WERI-Rb-1 (cell line): ENCODE results near the gene BCR.

Experiments
- DNase-seq: peaks from one replicate; pipeline ENCODE4 v3.0.0-alpha.2; 2020
- H3K27ac ChIP-seq: fragments of 250-450 bp; sonication (Bioruptor Pico); 2 replicates; pipeline ENCODE4 v1.5.1; 2020; ENCODE audit warnings: mild to moderate bottlenecking, moderate library complexity
- H3K27me3 ChIP-seq: fragments of 250-450 bp; sonication (Bioruptor Pico); 2 replicates; pipeline ENCODE4 v1.5.1; 2021; ENCODE audit warnings: mild to moderate bottlenecking, low read depth, moderate library complexity; ENCODE audit not compliant: insufficient read depth, severe bottlenecking
- H3K36me3 ChIP-seq: fragments of 250-450 bp; sonication (Bioruptor Pico); 2 replicates; pipeline ENCODE4 v1.5.1; 2020; ENCODE audit warnings: mild to moderate bottlenecking, moderate library complexity
- H3K4me3 ChIP-seq: 2 replicates; pipeline ENCODE4 v1.5.1; 2011; ENCODE audit warnings: low read depth, mild to moderate bottlenecking, control low read depth, low read length
- H3K9me3 ChIP-seq: fragments of 250-450 bp; sonication (Bioruptor Pico); 2 replicates; pipeline ENCODE4 v1.5.1; 2021; ENCODE audit warnings: mild to moderate bottlenecking, moderate library complexity; ENCODE audit not compliant: severe bottlenecking
- TF ChIP-seq, protein P1 (sequence below): IDR thresholded peaks from 2 replicates; pipeline ENCODE4 v1.5.1; 2011; ENCODE audit warnings: low read depth, mild to moderate bottlenecking, control low read depth, inconsistent platforms, low read length

Gene BCR

DNA sequence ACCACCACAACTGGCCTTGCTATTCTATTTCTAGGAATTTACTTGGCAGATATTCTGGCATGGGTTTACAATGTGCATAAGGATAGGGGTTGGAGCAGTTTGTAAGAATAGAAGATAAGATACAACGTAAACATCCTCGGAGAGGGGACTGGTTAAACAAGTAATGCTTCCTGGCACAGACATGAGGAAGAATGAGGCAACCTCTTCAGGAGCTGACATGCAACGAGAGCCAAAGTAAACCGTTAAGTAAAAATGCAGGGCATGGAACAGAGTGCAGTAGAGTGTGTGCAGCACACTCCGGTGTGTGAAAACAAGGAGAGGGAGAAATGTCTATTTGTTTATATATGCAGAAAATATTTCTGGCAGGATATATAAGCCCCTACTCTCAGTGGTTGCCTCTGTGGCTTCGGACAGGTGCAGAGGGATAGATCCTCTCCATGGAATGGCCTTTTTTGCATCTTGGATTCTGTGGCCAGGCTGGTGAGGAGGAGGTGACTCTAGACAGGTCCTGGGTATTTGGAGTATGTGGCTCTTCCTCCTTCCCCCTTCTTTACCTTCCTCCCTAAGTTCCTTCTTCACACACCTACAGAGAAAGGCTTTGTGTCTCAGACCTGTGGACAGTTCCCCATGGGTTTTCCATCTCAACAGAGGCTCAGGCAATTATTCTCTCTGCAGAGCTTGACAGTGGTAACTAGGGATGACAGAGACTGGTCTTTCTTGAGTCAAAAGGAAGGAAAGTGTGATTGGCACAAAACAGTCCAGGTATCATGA, 32.5 kb upstream of the BCR start:
- Histone ChIP-seq H3K27me3 (no peaks in the 10 kb centered on the region), H3K36me3 (no peaks in the 10 kb centered on the region), H3K4me3 (no peak overlapping the region), H3K9me3 (no peaks in the 10 kb centered on the region), H3K27ac (no peak overlapping the region)
- no peak for DNase-seq
- TF ChIP-seq, protein P1, sequence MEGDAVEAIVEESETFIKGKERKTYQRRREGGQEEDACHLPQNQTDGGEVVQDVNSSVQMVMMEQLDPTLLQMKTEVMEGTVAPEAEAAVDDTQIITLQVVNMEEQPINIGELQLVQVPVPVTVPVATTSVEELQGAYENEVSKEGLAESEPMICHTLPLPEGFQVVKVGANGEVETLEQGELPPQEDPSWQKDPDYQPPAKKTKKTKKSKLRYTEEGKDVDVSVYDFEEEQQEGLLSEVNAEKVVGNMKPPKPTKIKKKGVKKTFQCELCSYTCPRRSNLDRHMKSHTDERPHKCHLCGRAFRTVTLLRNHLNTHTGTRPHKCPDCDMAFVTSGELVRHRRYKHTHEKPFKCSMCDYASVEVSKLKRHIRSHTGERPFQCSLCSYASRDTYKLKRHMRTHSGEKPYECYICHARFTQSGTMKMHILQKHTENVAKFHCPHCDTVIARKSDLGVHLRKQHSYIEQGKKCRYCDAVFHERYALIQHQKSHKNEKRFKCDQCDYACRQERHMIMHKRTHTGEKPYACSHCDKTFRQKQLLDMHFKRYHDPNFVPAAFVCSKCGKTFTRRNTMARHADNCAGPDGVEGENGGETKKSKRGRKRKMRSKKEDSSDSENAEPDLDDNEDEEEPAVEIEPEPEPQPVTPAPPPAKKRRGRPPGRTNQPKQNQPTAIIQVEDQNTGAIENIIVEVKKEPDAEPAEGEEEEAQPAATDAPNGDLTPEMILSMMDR: no peak

DNA sequence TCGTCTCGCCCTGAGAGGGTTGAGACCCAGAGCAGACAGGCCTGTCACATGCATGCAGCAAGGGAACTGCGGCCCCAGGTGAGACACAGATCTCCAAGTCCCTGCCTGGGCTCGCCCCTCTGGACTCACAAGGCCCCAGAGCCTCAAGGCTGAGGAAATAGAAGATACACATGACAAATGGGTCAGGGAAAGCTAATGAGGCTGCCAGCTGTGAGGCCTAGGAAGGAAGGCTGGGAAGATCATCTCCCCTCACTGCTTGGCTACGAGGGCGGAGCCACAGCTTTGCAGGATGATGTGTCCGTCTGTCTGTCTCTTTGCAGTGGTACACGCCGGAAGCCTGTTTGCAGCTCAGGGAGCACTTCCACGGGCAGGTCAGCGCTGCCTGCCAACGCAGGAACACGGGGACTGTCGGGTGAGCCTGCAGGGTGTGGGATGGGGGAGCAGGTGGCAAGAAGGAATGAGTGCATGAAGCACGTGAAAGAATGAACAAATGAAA, 30.5 kb upstream of the BCR start:
- H3K4me3 ChIP-seq: no peak overlapping the region
- TF ChIP-seq, protein P1: no peak
- no peaks in the 10 kb centered on the region for H3K9me3 ChIP-seq
- no peaks in the 10 kb centered on the region for H3K27me3 ChIP-seq
- H3K27ac ChIP-seq: no peak overlapping the region
- H3K36me3 ChIP-seq: no peaks in the 10 kb centered on the region
- DNase-seq: peak; percentile 44

DNA sequence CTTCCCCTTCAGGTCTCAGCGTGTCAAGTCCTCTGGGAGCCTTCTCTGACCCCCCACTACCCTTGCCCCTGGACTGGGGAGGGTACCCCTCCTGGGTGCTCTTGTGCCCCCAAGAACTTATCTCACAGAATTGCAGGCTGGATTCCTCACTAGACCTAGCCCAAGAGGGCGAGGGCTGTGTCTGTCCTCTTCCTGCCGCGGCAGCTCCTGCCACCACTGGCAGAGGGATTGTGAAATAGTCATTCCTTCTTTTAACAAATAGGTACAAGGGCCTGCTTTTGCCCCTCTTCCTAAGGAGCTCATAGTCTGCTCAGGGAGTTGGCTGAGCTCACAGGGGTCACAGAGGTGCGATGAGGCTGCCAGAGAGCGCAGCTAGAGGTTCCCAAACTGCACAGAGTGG, 29.5 kb upstream of the BCR start:
- Histone ChIP-seq H3K9me3 (no peaks in the 10 kb centered on the region), H3K36me3 (no peaks in the 10 kb centered on the region), H3K27ac (no peak overlapping the region), H3K27me3 (no peaks in the 10 kb centered on the region), H3K4me3 (no peak overlapping the region)
- TF ChIP-seq, protein P1: no peak
- no peak for DNase-seq

DNA sequence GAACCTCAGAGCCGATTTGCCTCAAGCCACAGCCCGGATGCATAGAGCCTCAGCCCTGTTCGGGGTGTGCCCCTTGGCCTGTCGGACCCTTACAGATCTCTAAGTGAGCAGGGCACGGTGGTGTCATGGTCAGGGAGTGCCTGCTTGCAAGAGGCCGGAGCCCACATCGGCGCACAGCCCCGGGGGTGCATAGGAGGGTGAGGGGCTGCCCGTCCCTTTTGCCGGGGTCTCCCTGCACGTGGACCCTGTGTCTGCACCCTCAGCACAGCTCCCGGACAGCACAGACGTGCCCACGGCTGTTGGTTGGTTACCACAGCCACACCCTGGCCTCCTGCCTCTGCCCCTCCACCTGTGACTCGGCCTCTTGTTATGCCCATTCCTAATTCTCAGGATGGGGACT, 28.5 kb upstream of the BCR start:
- Histone ChIP-seq H3K9me3 (no peaks in the 10 kb centered on the region), H3K36me3 (no peaks in the 10 kb centered on the region), H3K27ac (no peak overlapping the region), H3K27me3 (no peaks in the 10 kb centered on the region), H3K4me3 (no peak overlapping the region)
- TF ChIP-seq, protein P1: no peak
- DNase-seq: no peak

DNA sequence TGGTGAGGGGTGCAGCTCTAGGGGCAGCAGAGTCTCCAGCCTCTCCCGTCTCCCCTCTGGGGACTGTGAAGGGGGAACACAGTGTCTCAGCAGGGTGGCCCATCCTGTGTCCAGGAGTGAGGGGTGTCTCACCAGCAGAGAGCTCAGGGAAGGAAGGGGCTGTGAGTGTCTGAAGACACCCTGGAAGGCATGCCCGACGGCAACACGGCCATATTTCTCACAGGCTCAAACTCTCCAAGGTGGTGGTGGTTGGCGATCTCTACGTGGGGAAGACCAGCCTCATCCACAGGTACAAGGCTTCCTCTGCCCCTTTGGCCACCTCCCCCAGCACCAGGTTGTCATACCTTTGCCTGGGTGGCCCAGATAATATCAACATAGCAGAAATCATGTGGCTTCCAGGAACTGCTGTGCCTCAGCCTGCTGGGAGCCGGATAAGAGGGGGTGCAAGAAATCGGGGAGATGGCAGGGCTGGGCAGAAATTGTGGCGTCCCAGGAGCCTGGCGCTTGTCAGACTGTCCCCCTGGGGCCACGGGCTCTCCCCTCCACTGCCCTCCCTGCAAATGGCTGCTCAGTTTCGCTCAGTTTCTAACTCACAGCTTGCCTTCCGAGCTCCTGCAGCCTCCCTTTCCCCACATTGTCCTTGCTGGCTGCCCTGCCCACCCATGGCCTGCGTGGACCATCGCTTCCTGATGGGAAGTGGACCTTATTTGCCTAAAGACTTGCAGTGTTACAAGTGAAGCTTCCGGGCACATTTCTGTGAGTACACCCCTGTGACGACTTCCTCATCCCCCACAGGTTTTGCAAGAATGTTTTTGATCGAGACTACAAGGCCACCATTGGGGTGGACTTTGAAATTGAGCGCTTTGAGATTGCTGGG, 27.8 kb upstream of the BCR start:
- H3K9me3 ChIP-seq: no peaks in the 10 kb centered on the region
- TF ChIP-seq, protein P1: no peak
- H3K27ac ChIP-seq: no peak overlapping the region
- no peak for DNase-seq
- H3K36me3 ChIP-seq: no peaks in the 10 kb centered on the region
- H3K27me3 ChIP-seq: no peaks in the 10 kb centered on the region
- H3K4me3 ChIP-seq: no peak overlapping the region
